H1 (cell line): ENCODE data around the gene POU6F2. TPM values are rescaled to one million over a fixed set of nuclear protein-coding genes. Genes with fewer than 3 reads are reported as not detected.

Experiments
- CTCF ChIA-PET: fragments of 300-600 bp; sonication (Branson Sonifier 250); formaldehyde crosslinking; loops from one replicate; lab custom pipeline; 2021; ENCODE audit not compliant: partially characterized antibody; lab: Charles Lee
- POLR2A ChIA-PET: fragments of 300-600 bp; sonication (Branson Sonifier 250); formaldehyde crosslinking; loops from one replicate; lab custom pipeline; 2021; ENCODE audit warnings: inconsistent platforms; ENCODE audit not compliant: partially characterized antibody; lab: Charles Lee
- DNase-seq, 2 experiments: peaks; one replicate each; pipeline versions ENCODE4 v3.0.0 to v3.0.0-alpha.2; 2010 to 2022; ENCODE audit warnings: low spot score in 2 of 2, low read depth in 1 of 2, mixed read lengths in 1 of 2
- FAIRE-seq: peaks from 2 replicates; lab custom pipeline; 2011; peaks lifted over from hg19 to GRCh38; lab: Jason Lieb, UNC
- H2AFZ ChIP-seq: 2 replicates; pipeline ENCODE4 v1.8.1; 2012; ENCODE audit warnings: low read length, inconsistent platforms
- H2AK5ac ChIP-seq: 2 replicates; pipeline ENCODE4 v1.6.1; 2013; ENCODE audit warnings: low read depth, low read length
- H2BK120ac ChIP-seq: replicated peaks from 2 replicates; pipeline ENCODE3; 2013; ENCODE audit warnings: low read depth, low read length, inconsistent platforms
- H2BK12ac ChIP-seq: 2 replicates; pipeline ENCODE4 v1.6.1; 2013; ENCODE audit warnings: low read depth, low read length
- H2BK15ac ChIP-seq: 2 replicates; pipeline ENCODE4 v1.6.1; 2013; ENCODE audit warnings: low read length
- H2BK20ac ChIP-seq: 2 replicates; pipeline ENCODE4 v1.6.1; 2013; ENCODE audit warnings: low read length
- H2BK5ac ChIP-seq: 2 replicates; pipeline ENCODE4 v1.6.1; 2013; ENCODE audit warnings: low read depth, low read length
- H3K14ac ChIP-seq: 2 replicates; pipeline ENCODE4 v1.6.1; 2013; ENCODE audit warnings: inconsistent platforms; ENCODE audit not compliant: insufficient read length
- H3K18ac ChIP-seq: 2 replicates; pipeline ENCODE4 v1.6.1; 2013; ENCODE audit warnings: low read length; ENCODE audit errors: extremely low read depth
- H3K23ac ChIP-seq: 2 replicates; pipeline ENCODE4 v1.6.1; 2013; ENCODE audit warnings: inconsistent platforms; ENCODE audit not compliant: insufficient read length
- H3K23me2 ChIP-seq: 2 replicates; pipeline ENCODE4 v1.6.1; 2013; ENCODE audit warnings: low read depth, low read length
- H3K27ac ChIP-seq: 2 replicates; pipeline ENCODE4 v1.6.1; 2011; ENCODE audit warnings: low read depth, low read length, inconsistent platforms
- H3K27me3 ChIP-seq, 4 experiments: replicated peaks in 1 of 4; 1 replicate in 1 of 4; 2 replicates in 3 of 4; pipeline versions ENCODE4 v1.6.1 to v1.8.1; 2011 to 2013; ENCODE audit warnings: low read length in 3 of 4, mild to moderate bottlenecking in 3 of 4, inconsistent platforms in 2 of 4, mixed read lengths in 2 of 4, moderate library complexity in 1 of 4; ENCODE audit not compliant: control insufficient read depth in 3 of 4, insufficient read depth in 3 of 4; ENCODE audit errors: extremely low read depth in 1 of 4
- H3K36me3 ChIP-seq, 4 experiments: 2 replicates each; pipeline versions ENCODE4 v1.6.1 to v1.8.1; 2011 to 2013; ENCODE audit warnings: mild to moderate bottlenecking in 4 of 4, low read length in 3 of 4, moderate library complexity in 2 of 4, control low read depth in 1 of 4, inconsistent platforms in 1 of 4; ENCODE audit not compliant: insufficient read depth in 4 of 4, control insufficient read depth in 2 of 4
- H3K4ac ChIP-seq: replicated peaks from 2 replicates; pipeline ENCODE3; 2013; ENCODE audit warnings: low read length, low read depth, mixed read lengths, inconsistent platforms; ENCODE audit not compliant: insufficient read length
- H3K4me1 ChIP-seq, 4 experiments: replicated peaks in 1 of 4; 1 replicate in 1 of 4; 2 replicates in 3 of 4; pipeline versions ENCODE4 v1.6.1 to v1.8.1; 2011 to 2013; ENCODE audit warnings: low read length in 3 of 4, inconsistent platforms in 2 of 4, mixed read lengths in 1 of 4; ENCODE audit not compliant: insufficient read depth in 4 of 4, control insufficient read depth in 3 of 4
- H3K4me2 ChIP-seq, 2 experiments: 2 replicates each; pipeline versions ENCODE4 v1.6.1 to v1.8.1; 2011 to 2013; ENCODE audit warnings: low read depth in 2 of 2, low read length in 2 of 2, control low read depth in 1 of 2, inconsistent platforms in 1 of 2, mild to moderate bottlenecking in 1 of 2; ENCODE audit not compliant: insufficient read depth in 1 of 2
- H3K4me3 ChIP-seq, 4 experiments: fragments of 200-600, 300-600 bp in 1 of 4; sonication (generic), shearing (Covaris generic), sonication (Bioruptor Twin) in 1 of 4; 2 replicates each; pipeline versions ENCODE4 v1.5.1 to v1.8.1; 2011 to 2016; ENCODE audit warnings: low read length in 4 of 4, low read depth in 3 of 4, control low read depth in 2 of 4, inconsistent platforms in 2 of 4, mild to moderate bottlenecking in 2 of 4, mixed read lengths in 1 of 4, moderate library complexity in 1 of 4; ENCODE audit not compliant: insufficient read depth in 2 of 4; ENCODE audit errors: extremely low read depth in 1 of 4
- H3K56ac ChIP-seq: replicated peaks from 2 replicates; pipeline ENCODE3; 2013; ENCODE audit warnings: low read depth, mild to moderate bottlenecking, mixed read lengths, low read length, inconsistent platforms; ENCODE audit not compliant: insufficient read length
- H3K79me1 ChIP-seq: 2 replicates; pipeline ENCODE4 v1.6.1; 2013; ENCODE audit warnings: low read depth, low read length, control low read depth
- H3K79me2 ChIP-seq, 2 experiments: 2 replicates each; pipeline versions ENCODE4 v1.6.1 to v1.8.1; 2012 to 2013; ENCODE audit warnings: low read length in 2 of 2, mild to moderate bottlenecking in 2 of 2, inconsistent platforms in 1 of 2; ENCODE audit not compliant: insufficient read depth in 2 of 2, control insufficient read depth in 1 of 2
- H3K9ac ChIP-seq, 4 experiments: replicated peaks in 1 of 4; 1 replicate in 1 of 4; 2 replicates in 3 of 4; pipeline versions ENCODE4 v1.6.1 to v1.8.1; 2011 to 2013; ENCODE audit warnings: low read depth in 3 of 4, low read length in 3 of 4, control low read depth in 2 of 4, mild to moderate bottlenecking in 2 of 4, moderate library complexity in 2 of 4, inconsistent platforms in 1 of 4; ENCODE audit errors: extremely low read depth in 1 of 4
- H3K9me3 ChIP-seq, 2 experiments: 2 replicates each; pipeline versions ENCODE4 v1.6.1 to v1.8.1; 2012 to 2013; ENCODE audit warnings: mild to moderate bottlenecking in 2 of 2, moderate library complexity in 2 of 2, control low read depth in 1 of 2, inconsistent platforms in 1 of 2, low read depth in 1 of 2, low read length in 1 of 2, mixed read lengths in 1 of 2; ENCODE audit not compliant: insufficient read depth in 2 of 2
- H4K20me1 ChIP-seq, 2 experiments: replicated peaks in 1 of 2; 2 replicates each; pipeline versions ENCODE3 to v1.8.1; 2011 to 2013; ENCODE audit warnings: inconsistent platforms in 2 of 2, low read length in 2 of 2, mild to moderate bottlenecking in 1 of 2; ENCODE audit not compliant: insufficient read depth in 2 of 2, control insufficient read depth in 1 of 2
- H4K5ac ChIP-seq: 2 replicates; pipeline ENCODE4 v1.6.1; 2013; ENCODE audit warnings: low read length, low read depth, mixed read lengths, inconsistent platforms; ENCODE audit not compliant: insufficient read length
- H4K8ac ChIP-seq: 2 replicates; pipeline ENCODE4 v1.8.0; 2013; ENCODE audit warnings: mild to moderate bottlenecking, moderate library complexity, low read length, inconsistent platforms; ENCODE audit not compliant: insufficient read depth; ENCODE audit errors: extremely low read depth
- H4K91ac ChIP-seq: replicated peaks from 2 replicates; pipeline ENCODE3; 2013; ENCODE audit warnings: low read length, mixed read lengths, inconsistent platforms; ENCODE audit not compliant: insufficient read length
- BACH1 ChIP-seq: IDR thresholded peaks from 2 replicates; pipeline ENCODE4 v1.6.1; 2012; ENCODE audit warnings: low read length, improper control_type of control experiment
- KDM4A ChIP-seq: IDR thresholded peaks from one replicate; pipeline ENCODE4 v1.7.1; 2012; ENCODE audit warnings: low read depth, mild to moderate bottlenecking, moderate library complexity, low read length, inconsistent platforms; ENCODE audit not compliant: severe bottlenecking
- MAX ChIP-seq: IDR thresholded peaks from 2 replicates; pipeline ENCODE4 v1.6.1; 2012; ENCODE audit warnings: inconsistent platforms
- RFX5 ChIP-seq: IDR thresholded peaks from 2 replicates; pipeline ENCODE4 v1.6.1; 2011; ENCODE audit warnings: low read depth, low read length, improper control_type of control experiment, borderline replicate concordance
- RXRA ChIP-seq: IDR thresholded peaks from 2 replicates; pipeline ENCODE4 v1.6.1; 2011; ENCODE audit warnings: low read depth, mild to moderate bottlenecking, low read length, moderate library complexity; ENCODE audit not compliant: insufficient read depth
- TAF7 ChIP-seq: optimal IDR thresholded peaks from 2 replicates; pipeline ENCODE3; 2011; ENCODE audit warnings: low read depth, mild to moderate bottlenecking, inconsistent platforms, low read length, moderate library complexity, borderline replicate concordance
- WGBS, 2 experiments: shearing (Covaris generic) in 1 of 2; methylation state at CpG; one replicate each; pipeline versions ENCODE4 v1.1.6 to v1.1.7; 2013 to 2015; ENCODE audit warnings: low lambda C conversion rate in 2 of 2, mixed read lengths in 2 of 2, inconsistent platforms in 1 of 2, low coverage in 1 of 2, missing lambda C conversion rate in 1 of 2; ENCODE audit not compliant: insufficient replicate concordance in 2 of 2, insufficient coverage in 1 of 2, insufficient read length in 1 of 2; ENCODE audit errors: extremely low coverage in 1 of 2, missing lambda C conversion rate in 1 of 2; 5-methylcytosine and 5-hydroxymethylcytosine counted together
- polyA plus RNA-seq, 7 experiments: library from polyadenylated mRNA; depleted of rRNA in 3 of 7; stranded (reverse) in 5 of 7; unstranded in 2 of 7; fragments of >200 nt in 5 of 7; fragments of 200-250 nt in 2 of 7; gene quantifications; 1 replicate in 5 of 7; 2 replicates in 1 of 7; 4 replicates in 1 of 7; pipeline versions ENCODE4 v1.2.1 to v1.2.3, GENCODE V29; 2011 to 2013; ENCODE audit warnings: missing spikeins in 2 of 7, mixed read lengths in 2 of 7
- total RNA-seq: library from RNA; stranded (reverse); fragmentation: NEBNext Ultra II Directional; extraction: Animal tissue kit (Norgen Biotek cat#: 25700); gene quantifications from 2 replicates; pipeline ENCODE4 v1.2.1, GENCODE V29; 2021

POU6F2 gene
- total and polyA plus RNA-seq, 2 of the 8 experiments (the other 6 are each of a cell fraction or from before 2014, with no cell fraction given), result 1.1 to 2.0 TPM

GRCh38 chr7:39054731-39055130 is 77.0 kb downstream of the POU6F2 start:
- WGBS, 2 experiments, result 89 to 100% methylated on average over 2 to 4 of the region's 4 CpGs
- Histone ChIP-seq H3K56ac (no peak overlapping the region), H3K27me3 (no peaks in the 10 kb centered on the region), H3K36me3 (no peaks in the 10 kb centered on the region), H4K91ac (no peak overlapping the region), H2BK12ac (no peak overlapping the region), H3K9ac (no peak overlapping the region), H2AK5ac (no peak overlapping the region), H3K79me2 (no peaks in the 10 kb centered on the region), H2BK20ac (no peak overlapping the region), H2BK5ac (no peak overlapping the region), H3K9me3 (peaks cover 0 to 3% of the 10 kb centered on the region in 2 experiments; a peak in 1 of 4 replicates), H3K4me3 (no peak overlapping the region), H3K79me1 (no peaks in the 10 kb centered on the region), H4K8ac (no peak overlapping the region), H3K23ac (no peak overlapping the region), H4K5ac (no peak overlapping the region), H3K4ac (no peak overlapping the region), H3K14ac (no peak overlapping the region), H2BK15ac (no peak overlapping the region), H3K27ac (no peak overlapping the region), H2BK120ac (no peak overlapping the region), H3K23me2 (no peaks in the 10 kb centered on the region), H3K4me2 (no peak overlapping the region), H3K18ac (no peak overlapping the region), H3K4me1 (no peaks in the 10 kb centered on the region), H2AFZ (no peak overlapping the region), H4K20me1 (no peaks in the 10 kb centered on the region)
- FAIRE-seq, result no peak
- TF ChIP-seq KDM4A (no peak), BACH1 (no peak), TAF7 (no peak), RXRA (no peak), MAX (no peak), RFX5 (no peak)
- DNase-seq, result no peak
- ChIA-PET POLR2A (interaction anchor here (0.7 kb wide), 1 partner anchor 198 kb away, joined by 3 read pairs; no protein-coding TSS in a partner anchor), CTCF (interaction anchor here (1.4 kb wide), 1 partner anchor 9 kb away, joined by 4 read pairs; no protein-coding TSS in a partner anchor)
